NCI-H748 treated with DMSO at 0.1 percent for 48 hours (cell line): Measurements from ENCODE around the gene DTX3.
A peak's percentile ranks its signal among the peaks of the same experiment; 100 is the strongest.
"Not testable (repeated sequence)": the region's sequence is repeated elsewhere in the genome, so short reads cannot be mapped to it uniquely, and the experiment has no call there.

Experiments used
- DNase-seq: peaks from one replicate; lab custom pipeline; 2025; lab: John Stamatoyannopoulos, UW

DTX3 gene

DNA sequence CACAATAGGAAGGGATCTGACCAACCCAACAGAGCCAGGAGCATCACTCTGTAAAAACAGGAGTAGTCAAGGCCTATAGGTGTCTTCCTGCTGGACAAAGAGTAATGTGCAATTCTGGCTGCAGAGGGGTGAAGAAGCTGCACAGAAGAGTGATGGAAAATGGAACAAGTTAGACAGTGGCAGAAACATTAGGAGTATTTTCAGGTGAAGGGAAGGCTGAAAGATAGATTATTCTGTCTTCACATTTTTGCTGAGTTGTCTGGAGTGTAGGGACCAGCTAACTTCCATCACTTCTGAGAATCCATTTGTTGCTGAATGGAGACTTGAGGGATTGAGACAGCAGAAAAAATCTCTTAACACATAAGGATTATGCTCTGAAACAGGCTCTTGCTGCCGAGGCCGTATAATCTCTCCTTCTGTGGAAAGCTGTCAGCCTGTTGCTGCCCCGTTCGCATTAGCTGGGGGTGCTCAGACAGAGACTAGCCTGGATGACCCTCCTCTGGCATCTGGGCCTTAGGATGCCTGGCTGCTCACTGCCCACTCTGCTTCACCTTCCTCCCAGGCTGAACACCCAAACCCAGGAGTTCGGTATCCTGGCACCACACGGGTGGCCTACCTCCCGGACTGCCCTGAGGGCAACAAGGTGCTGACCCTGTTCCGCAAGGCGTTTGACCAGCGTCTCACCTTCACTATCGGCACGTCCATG lies 3.5 kb downstream of the DTX3 start:
- no peak for DNase-seq

DNA sequence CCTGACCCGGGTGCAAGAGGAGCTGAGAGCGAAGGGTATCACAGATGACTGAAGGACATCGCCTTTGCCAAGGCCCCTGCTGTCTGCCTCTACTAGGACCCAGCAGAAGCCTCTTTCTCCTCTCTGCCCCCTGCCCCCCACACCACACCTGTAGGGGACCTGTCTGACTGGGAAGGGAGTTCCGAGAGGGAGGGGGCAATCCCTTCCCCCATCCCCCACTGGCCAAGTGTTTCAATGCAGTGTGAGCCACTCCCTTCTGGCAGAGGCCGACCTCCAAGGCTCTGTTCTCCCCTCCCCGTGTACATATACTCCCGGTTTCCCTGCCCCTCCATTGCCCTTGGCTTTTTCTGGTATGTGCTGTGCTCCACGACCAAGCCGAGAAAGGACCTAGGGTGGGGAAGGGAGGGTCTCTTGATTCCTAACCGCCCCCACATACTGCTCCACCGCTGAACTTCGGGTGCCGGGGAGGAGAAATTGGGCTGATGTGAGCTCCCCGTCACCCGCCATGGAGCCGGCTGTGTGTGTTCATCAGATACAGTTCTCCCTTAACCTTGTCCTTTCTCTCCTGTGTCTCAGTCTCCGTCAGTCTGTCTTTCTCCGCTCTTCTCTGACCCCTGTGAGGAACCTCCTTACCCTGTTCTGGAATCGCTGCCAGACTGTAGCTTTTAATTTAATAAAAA lies 4.6 kb downstream of the DTX3 start:
- no peak for DNase-seq

DNA sequence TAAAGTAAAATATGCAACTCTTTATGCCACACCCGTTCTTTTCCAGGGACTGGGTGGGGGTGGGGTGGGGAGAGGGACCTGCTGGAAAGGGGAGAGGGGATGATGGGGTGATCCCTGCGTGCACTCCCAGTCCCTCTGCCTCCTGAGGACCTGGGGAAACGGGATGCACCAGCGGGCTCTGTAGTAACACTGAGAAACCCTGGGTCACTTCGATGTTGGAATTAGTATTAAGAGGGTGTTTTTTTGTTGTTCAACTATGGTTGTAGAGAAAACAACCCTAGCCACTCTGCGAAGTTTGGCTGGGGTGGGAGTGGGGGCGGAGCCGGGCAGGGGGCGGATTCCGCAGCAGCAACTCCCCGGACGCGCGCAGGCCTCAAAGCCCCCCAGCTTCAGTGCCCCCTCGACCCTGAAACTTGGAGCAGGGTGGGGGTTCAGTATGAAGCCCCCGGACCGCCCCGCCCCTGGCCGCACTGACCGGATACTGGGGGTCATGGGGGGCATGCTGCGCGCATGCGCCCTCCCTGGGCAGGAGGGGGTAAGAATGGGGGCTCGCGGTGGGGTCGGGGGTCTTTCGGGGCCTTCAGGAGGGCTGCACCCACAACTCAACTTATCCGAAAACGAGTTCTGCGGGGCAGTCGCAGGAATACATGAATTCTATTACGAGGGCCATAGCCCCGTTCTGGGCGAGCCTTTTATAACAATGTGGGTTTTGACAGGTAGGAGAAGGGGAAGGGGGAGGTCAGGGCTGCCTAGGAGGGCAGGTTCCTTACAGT lies 5.3 kb downstream of the DTX3 start:
- no peak for DNase-seq

DNA sequence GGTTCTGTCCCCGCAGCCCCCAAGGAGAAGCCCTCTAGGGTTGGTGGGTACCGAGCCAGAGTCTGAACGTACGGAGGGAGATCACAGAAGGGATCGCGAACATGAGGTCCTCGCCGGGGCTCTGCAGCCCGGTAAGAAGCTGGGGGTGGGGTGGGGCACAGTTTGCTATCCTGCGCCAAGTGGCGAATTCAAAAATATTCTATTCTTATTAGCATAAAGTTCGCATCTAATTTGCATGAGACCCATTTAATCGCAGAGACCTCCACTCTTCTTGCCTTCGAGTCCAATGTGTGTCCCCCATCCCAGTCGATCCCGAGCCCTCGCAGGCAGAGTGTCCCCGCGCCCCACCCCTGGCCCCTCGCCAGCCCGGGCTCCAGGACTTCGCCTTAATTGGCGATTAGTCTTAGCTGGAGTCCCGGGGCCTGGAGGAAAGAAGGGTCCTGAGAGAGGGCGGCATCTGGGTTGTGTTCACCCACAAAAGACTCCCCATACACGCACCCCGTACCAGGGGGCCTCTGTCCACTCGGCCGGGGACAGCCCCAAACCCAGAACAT lies 6.0 kb downstream of the DTX3 start:
- no peak for DNase-seq

DNA sequence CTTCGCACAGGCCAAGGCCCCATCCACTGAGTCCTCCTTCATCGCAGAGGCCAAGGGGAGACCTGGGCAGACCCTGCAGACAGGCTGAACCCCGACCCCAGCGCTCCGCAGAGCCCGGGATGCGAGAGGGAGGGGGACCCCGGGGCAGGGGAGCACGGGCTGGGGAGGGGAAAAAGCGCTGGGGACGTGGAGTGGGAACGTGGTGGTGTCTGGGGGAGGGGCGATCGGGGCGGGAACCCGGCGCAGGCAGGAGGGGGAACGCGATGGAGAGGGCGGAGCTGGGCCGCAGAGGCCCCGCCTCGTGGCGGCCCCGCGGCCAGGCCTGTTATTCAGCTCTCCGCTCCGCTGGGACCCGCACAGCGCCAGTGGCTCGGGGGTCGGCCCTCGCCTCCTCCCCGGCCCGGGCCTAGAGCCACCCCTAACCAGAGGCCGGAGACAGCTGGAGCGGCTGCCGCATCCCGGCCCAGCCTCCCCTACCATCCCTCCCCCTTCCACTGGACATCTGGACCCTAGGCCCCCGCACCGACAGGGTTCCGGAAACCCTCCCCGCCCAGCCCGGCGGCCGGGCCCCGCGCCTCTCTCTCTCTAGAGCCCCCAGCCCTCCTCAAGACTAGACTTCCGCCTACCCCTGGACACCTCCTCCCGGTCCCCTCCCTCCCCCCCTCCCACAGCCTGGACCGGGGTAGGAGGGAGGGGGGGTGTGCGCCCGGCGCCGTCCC lies 6.6 kb downstream of the DTX3 start, which contains the start of gene ARHGEF25:
Gene ARHGEF25 (plus strand): TSS at position 328 of the 719 bp plus-strand sequence. CDS start 460 bp downstream, outside the sequence.
- DNase-seq, result peak; percentile 54

DNA sequence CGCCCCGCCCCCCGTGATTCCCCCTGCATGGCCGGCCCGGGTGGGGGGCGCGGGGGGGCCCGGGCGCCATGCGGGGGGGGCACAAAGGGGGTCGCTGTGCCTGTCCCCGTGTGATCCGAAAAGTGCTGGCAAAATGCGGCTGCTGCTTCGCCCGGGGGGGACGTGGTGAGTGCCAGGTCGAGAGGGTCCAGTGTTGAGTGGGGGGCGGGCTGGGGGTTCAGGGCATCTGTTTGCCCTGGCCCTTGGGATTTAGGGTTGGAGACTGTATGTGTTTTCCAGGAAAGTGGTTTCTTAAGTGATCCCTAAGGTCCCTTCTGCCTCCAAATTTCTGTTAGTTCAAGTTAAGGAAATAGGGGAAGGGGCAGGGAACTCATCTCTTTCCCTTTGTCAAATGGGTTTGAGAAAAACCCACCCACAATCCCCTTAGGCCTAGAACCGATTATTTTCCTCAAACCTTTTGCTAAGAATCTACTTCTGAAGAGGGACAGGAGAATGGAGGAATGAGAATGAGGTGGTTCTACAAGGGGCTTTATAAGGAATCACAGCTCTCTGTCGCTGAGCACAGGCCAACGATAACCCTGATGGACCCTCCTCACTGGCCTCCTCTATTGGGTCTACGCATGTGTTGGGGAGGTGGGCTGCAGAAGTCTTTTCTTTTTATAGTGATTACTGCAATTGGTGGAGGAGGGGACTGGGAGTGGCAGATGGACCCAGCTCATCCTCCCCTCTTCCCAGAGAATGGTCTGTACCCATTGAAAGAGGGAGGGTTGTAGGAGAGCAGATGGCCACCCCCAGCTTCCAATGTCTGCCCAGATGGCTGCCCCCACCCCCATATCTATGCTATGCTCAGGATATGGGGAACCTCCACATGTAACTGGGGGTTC lies 7.4 kb downstream of the DTX3 start:
- no peak for DNase-seq

DNA sequence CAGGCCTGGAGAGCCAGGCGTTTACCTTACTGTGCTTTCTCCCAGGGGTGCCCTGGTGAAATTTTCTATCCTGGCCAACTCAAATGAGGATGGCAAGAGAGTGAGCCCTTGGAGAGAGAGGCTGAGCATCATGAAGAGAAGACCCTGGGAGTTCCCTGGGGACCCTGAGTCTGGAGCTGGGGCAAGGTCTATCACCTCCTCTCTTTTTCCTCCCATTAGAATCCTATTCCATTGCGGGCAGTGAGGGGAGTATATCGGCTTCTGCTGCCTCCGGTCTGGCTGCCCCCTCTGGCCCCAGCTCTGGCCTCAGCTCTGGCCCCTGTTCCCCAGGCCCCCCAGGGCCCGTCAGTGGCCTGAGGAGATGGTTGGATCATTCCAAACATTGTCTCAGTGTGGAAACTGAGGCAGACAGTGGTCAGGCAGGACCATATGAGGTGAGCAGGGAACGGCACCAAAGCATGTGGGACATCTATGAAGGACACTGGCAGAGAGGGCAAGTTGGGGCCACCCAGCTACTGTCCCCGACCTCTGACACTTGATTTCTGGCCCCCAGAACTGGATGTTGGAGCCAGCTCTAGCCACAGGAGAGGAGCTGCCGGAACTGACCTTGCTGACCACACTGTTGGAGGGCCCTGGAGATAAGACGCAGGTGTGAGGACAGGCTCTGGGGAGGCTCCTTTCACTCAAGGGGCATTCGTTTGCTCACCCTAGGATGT lies 8.2 kb downstream of the DTX3 start:
- no peak for DNase-seq

DNA sequence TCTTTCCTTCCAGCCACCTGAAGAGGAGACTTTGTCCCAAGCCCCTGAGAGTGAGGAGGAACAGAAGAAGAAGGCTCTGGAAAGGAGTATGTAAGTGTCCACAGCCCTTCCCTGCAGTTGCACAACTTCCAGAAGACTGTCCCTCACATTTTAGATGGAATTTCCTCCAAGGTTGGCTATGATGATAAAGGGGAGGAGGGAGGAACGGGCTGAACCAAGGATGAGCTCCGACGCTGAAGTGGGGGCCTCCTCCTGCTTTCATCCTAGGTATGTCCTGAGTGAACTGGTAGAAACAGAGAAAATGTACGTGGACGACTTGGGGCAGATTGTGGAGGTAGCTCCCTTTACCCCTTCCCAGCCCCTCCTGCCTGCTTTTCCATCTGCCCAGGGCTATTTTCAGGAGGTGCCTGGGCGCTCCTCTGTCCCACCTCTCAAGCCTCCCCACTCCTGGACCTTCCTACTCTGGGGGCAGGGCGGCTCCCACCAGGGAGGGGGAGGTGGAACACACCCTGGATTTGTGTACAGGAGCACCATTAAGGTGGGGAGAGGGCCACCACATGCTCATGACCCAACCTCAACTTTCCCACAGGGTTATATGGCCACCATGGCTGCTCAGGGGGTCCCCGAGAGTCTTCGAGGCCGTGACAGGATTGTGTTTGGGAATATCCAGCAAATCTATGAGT lies 8.9 kb downstream of the DTX3 start:
- DNase-seq, result no peak

DNA sequence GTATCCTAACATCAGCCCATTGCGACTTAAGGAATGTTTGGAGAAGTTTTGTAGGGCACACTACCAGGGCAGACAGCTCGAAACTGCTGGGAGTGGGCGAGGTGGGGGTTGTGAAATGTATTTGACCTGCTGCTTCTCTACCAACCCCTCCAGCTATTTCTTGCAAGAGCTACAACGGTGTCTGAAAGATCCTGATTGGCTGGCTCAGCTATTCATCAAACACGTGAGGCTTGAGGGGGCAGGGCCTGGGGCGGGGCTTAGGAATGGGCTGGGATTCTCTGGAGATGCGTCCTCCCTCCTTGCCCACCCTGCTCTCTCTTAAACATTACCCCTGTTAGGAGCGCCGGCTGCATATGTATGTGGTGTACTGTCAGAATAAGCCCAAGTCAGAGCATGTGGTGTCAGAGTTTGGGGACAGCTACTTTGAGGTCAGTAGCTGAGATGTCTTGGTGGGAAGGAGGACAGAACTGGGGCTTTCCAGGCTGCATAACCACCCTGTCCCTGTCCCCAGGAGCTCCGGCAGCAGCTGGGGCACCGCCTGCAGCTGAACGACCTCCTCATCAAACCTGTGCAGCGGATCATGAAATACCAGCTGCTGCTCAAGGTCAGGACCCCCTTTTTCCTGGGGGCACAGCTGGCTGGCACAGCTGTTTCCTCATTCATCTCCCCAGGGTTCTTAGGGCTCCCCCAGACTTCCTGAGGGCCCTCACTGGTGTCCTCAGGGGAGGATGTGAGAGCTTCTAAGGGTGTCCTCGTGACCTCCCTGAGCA lies 9.7 kb downstream of the DTX3 start:
- no peak for DNase-seq

DNA sequence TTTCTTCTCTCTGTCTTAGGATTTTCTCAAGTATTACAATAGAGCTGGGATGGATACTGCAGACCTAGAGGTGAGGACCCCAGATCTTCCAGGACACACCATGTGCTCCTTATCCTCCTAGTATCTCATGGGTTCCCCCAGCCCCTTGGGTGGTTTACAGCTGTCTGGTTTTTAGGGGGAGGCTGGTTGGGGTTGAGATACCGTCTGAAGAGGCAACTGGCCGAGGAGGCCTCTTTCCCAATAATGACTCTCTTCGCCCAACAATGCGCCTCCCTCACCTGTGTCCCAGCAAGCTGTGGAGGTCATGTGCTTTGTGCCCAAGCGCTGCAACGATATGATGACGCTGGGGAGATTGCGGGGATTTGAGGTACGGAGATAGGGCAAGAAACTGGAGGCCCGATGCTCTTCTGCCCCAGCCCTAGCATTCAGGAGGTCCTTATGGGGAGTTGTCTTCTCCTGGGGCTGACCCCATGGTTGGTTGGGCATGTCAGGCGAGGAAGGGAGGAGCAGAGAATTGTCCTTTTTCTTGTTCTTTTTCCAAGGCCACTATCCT lies 10.4 kb downstream of the DTX3 start:
- no peak for DNase-seq

DNA sequence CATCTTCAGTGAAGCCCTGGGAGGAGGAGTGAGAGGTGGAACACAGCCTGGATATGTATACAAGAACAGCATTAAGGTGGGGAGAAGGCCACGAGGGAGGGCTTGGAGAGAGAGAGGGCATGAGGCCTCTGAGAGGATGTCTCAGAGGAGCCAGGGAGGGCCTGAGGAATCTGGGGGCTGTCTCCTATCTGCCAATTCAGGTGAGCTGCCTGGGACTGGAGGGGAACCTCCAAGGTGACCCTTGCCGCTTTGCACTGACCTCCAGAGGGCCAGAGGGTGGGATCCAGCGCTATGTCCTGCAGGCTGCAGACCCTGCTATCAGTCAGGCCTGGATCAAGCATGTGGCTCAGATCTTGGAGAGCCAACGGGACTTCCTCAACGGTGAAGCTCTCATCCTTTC lies 11.0 kb downstream of the DTX3 start:
- no peak for DNase-seq

DNA sequence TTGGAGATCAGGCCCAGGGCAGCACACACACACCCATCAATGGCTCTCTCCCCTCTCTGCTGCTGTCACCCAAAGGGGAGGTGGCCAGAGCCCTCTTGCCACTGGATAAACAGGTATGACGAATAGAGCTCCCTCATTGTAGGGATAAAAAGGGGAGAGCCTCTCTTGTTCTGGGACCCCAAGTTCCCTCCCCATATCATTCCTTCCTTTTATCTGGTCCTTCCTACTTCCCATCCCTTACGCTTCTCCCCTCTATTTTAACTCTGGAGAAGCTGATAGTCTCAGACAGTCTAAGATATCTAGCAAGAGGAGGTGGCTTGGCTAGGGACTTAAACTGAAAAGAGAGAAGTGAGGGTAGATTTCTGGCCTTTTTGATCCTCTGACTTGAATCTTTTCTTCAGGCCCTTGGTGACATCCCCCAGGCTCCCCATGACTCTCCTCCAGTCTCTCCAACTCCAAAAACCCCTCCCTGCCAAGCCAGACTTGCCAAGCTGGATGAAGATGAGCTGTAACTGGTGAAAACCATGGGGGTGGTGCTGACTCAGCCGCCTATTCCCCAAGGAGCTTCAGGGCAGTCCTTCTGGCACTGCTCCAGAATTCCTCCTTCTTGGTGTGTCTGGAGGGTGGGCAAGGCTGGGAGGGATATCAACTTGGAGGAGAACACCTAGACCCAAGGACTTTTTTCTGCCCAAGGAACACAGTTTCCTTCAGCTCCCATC lies 11.9 kb downstream of the DTX3 start:
- no peak for DNase-seq

DNA sequence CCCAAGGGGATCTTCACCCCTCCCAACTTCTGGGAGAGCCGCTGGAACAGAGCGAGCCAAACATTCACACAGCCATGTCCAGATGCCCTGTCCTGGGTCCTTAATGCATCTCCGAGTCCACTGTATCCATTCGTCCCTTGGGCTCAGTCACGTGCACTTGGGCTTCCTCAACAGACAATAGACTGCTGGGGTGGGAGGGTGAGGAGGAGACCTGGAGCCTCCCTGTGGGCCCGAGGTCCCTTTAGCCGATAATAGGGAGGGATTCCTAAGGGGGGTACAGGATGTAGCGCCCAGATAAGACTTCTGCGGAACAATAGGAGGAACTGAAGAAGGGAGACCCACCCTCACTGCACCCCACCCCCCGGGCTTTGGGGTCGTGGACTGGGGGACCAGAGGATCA lies 13.3 kb downstream of the DTX3 start:
- no peak for DNase-seq

DNA sequence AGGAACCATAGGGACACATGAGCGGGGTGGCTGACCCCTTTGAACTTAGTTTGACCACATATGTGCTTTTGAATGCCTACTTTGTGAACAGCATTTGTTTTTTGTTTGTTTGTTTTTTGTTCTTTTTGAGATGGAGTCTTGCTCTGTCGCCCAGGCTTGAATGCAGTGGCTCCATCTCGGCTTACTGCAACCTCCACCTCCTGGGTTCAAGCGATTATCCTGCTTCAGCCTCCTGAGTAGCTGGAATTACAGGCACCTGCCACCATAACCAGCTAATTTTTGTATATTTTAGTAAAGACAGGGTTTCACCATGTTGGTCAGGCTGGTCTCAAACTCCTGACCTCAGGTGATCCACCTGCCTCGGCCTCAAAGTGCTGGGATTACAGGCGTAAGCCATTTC lies 13.8 kb downstream of the DTX3 start:
- not testable (repeated sequence) for DNase-seq

DNA sequence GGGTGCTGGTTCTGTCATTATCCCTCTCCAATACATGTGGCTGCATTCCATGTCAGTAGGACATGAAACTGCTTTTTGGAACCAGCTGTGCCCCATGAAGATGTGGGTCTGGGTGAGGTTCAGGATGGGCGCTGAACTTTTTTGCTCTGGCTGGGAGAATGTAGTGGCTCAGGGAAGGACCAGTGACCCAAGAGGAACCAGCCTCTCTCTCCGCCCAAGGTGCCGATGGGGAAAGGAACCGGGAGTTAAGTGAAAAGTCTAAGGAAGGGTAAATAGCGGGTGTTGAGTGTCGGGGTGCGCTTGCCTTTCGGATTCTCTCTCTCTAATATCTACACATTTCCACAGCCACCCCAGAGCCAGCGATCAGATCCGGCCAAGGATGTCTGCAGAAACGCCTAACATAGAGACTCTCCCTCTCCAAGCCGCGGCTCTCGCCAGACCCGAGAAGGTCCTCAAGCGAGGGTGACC lies 14.4 kb downstream of the DTX3 start:
- no peak for DNase-seq

DNA sequence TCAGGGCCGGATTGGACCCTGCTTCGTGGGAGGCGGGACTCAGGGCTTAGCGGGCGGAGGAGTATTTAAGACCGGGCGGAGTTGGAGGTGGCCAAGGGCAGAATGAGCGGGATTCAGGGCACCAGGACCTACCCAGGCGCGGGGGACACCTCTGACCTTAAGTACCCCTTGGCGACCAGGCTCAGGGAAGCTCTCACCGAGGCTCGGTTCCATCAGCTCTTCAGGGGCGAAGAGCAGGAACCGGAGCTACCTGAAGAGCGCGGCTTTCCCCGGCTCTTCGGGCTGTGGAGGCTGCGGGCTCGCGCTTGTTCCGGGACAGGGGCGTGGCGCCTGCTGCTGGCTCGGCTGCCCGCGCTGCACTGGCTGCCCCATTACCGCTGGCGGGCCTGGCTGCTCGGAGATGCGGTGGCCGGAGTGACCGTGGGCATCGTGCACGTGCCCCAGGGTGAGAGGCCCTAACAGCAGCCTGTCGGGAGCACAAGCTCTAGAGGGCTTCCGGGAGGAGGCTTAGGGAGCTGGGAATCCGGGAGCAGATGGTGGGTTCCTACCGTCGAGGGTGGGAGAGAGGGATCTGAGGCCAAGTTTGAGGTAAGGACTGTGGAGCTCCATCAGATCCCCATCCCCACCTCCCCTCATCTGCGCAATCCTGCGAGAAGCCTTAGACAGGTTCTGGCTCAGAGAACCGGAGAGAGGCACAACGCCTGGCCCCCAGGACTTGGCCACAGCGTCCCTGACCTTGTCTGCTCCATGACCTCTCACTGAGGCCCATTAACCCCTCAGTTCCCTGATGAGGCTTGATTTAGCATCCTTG lies 15.0 kb downstream of the DTX3 start:
- no peak for DNase-seq
